ENCODE results near the gene CHST4. TPM values are rescaled to one million over a fixed set of nuclear protein-coding genes. Genes with fewer than 3 reads are reported as not detected.

The CHST4 gene
- total and polyA plus RNA-seq, 9 of the 15 experiments (the other 6 are each of a cell fraction or from before 2014, with no cell fraction given): 0.07 TPM; not detected in 8

DNA sequence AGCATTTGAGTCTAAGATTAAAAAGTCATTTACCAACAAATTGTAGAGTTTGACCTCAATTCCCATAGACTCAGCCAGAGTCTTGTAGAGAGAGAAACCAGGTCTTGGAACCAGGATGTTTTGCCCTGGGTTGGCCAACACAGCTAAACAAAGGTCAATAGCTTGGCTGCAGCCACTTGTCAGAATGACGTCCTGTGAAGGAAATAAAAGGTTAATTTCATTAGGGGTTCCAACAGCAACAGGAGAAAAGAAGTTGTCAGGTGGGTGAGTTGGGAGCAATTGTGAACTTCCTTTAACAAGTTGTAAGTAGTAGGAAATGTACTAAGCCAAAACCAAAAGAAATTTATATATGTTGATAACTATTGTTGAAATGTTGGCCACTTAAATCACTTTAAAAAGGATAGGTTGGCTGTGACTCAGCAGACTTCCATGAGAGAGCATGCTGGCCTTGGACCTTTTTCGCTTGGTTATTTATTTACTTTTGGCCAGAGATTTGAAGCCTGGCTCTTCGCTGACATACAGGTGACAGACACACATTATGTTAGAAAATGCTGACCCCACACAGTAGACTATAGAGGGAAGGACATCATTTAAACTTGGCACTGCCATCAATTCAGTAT is 46.4 kb downstream of the CHST4 start:
- no peak overlapping the region for H2AFZ ChIP-seq (ENCODE audit: low read depth, low read length)
- in situ Hi-C loops (cut with MboI) (no loop called here), intact Hi-C loops (cut with micrococcal nuclease) (no loop called here)
- H3K9ac ChIP-seq (ENCODE audit: insufficient read depth in 1 of 2, low read depth in 2 of 2, low read length in 2 of 2): no peak overlapping the region
- ChIA-PET CTCF (ENCODE audit: low intra/inter-chr PET ratio) (no interaction called here), POLR2A (interaction anchor here (0.9 kb wide), 1 partner anchor 14 kb away, joined by 4 read pairs; no protein-coding TSS in a partner anchor)
- WGBS (ENCODE audit: insufficient coverage, low coverage, missing lambda C conversion rate): 4% methylated on average over 3 of the region's 3 CpGs
- FAIRE-seq (no peak), ATAC-seq (no peak), DNase-seq (ENCODE audit: extremely low read depth in 1 of 4, low spot score in 3 of 4) (no peak)
- H4K20me1 ChIP-seq (replicated peaks; ENCODE audit: control insufficient read depth, insufficient read depth, low read length): no peaks in the 10 kb centered on the region
- H3K4me2 ChIP-seq (ENCODE audit: insufficient read depth, low read length): no peak overlapping the region
- H3K4me1 ChIP-seq (replicated peaks in 1 of 2; ENCODE audit: control insufficient read depth in 2 of 2, insufficient read depth in 2 of 2, low read length in 2 of 2): no peaks in the 10 kb centered on the region
- H3K27me3 ChIP-seq (ENCODE audit: control insufficient read depth in 2 of 2, insufficient read depth in 2 of 2, low read length in 2 of 2): peaks cover 24 to 38% of the 10 kb centered on the region in 2 experiments; a peak in 4 of 5 replicates
- no peaks in the 10 kb centered on the region for H3K9me1 ChIP-seq (ENCODE audit: control insufficient read depth, insufficient read depth, low read length)
- H3K9me3 ChIP-seq (replicated peaks; ENCODE audit: control insufficient read depth, insufficient read depth, low read depth, low read length): no peaks in the 10 kb centered on the region
- H3K27ac ChIP-seq (ENCODE audit: extremely low read depth, low read depth, low read length): no peak overlapping the region
- no peaks in the 10 kb centered on the region for H3K79me2 ChIP-seq (ENCODE audit: control insufficient read depth, insufficient read depth, low read length)
- H3K36me3 ChIP-seq (ENCODE audit: control insufficient read depth, insufficient read depth, low read length): no peaks in the 10 kb centered on the region
- BruUV-seq (replicated peaks): no TSS peak
- H3K4me3 ChIP-seq: no peak overlapping the region
- TF ChIP-seq, protein P1, sequence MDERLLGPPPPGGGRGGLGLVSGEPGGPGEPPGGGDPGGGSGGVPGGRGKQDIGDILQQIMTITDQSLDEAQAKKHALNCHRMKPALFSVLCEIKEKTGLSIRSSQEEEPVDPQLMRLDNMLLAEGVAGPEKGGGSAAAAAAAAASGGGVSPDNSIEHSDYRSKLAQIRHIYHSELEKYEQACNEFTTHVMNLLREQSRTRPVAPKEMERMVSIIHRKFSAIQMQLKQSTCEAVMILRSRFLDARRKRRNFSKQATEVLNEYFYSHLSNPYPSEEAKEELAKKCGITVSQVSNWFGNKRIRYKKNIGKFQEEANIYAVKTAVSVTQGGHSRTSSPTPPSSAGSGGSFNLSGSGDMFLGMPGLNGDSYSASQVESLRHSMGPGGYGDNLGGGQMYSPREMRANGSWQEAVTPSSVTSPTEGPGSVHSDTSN (CRISPR knock-in tag; IDR thresholded peaks at IDR 0.05; ENCODE audit: low read depth): no peak
- TF ChIP-seq, protein P1 (tag; conservative IDR thresholded peaks at IDR 0.05; ENCODE audit: low read depth): no peak
- TF ChIP-seq HDAC1 (IDR thresholded peaks at IDR 0.05) (no peak), ZNF165 (CRISPR knock-in tag; IDR thresholded peaks at IDR 0.05; ENCODE audit: borderline replicate concordance) (no peak), NR4A1 (CRISPR knock-in tag; IDR thresholded peaks at IDR 0.05) (no peak), NR4A1 (tag; IDR thresholded peaks at IDR 0.05) (no peak), THRAP3 (IDR thresholded peaks at IDR 0.05; ENCODE audit: borderline replicate concordance) (no peak), C11orf30 (IDR thresholded peaks at IDR 0.05; ENCODE audit: low read depth) (peak; percentile 38; the same call in 1 of the 2 replicates), KAT7 (CRISPR knock-in tag; IDR thresholded peaks at IDR 0.05; ENCODE audit: borderline replicate concordance) (no peak), NFE2 (IDR thresholded peaks at IDR 0.05; ENCODE audit: low read depth) (peak; percentile 25; the same call in 1 of the 2 replicates), CEBPG (CRISPR knock-in tag; IDR thresholded peaks at IDR 0.05) (no peak), CEBPG (tag; conservative IDR thresholded peaks at IDR 0.05 in 1 of 2, IDR thresholded peaks at IDR 0.05 in 1 of 2) (no peak), BCL6 (CRISPR knock-in tag; IDR thresholded peaks at IDR 0.05) (no peak)

All from K562 (cell line).